K562 (cell line): ENCODE measurements around the gene SLC12A6. TPM values are rescaled to one million over a fixed set of nuclear protein-coding genes. Genes with fewer than 3 reads are reported as not detected.

Experiments used
- ARID2 ChIP-seq: fragments of 450-650 bp; IDR thresholded peaks from 2 replicates; pipeline ENCODE4 v1.6.1; 2017; ENCODE audit warnings: antibody characterized with exemption, mild to moderate bottlenecking
- BRD9 ChIP-seq: fragments of 450-650 bp; IDR thresholded peaks from 2 replicates; pipeline ENCODE4 v1.6.1; 2018; ENCODE audit warnings: low read depth; ENCODE audit not compliant: partially characterized antibody
- CTBP1 ChIP-seq: fragments of 450-650 bp; IDR thresholded peaks from 2 replicates; pipeline ENCODE4 v1.6.1; 2016; ENCODE audit warnings: borderline replicate concordance
- EP400 ChIP-seq: fragments of 450-650 bp; IDR thresholded peaks from 2 replicates; pipeline ENCODE4 v1.6.1; 2017; ENCODE audit warnings: antibody characterized with exemption, mild to moderate bottlenecking, moderate library complexity
- ESRRA ChIP-seq: fragments of 450-650 bp; IDR thresholded peaks from 2 replicates; pipeline ENCODE4 v1.6.1; 2014; ENCODE audit warnings: low read depth, mild to moderate bottlenecking, moderate library complexity, borderline replicate concordance
- EZH2 ChIP-seq: IDR thresholded peaks from 2 replicates; pipeline ENCODE4 v1.6.1; 2012; ENCODE audit warnings: low read depth, mild to moderate bottlenecking, inconsistent platforms, low read length, borderline replicate concordance
- HINFP ChIP-seq: fragments of 450-650 bp; conservative IDR thresholded peaks from 2 replicates; pipeline ENCODE4 v1.6.1; 2016; ENCODE audit warnings: missing genetic modification characterization, low read depth, mild to moderate bottlenecking, control low read depth, missing compliant biosample characterization
- MCM7 ChIP-seq, 2 experiments: fragments of 450-650 bp; IDR thresholded peaks; 2 replicates each; pipeline ENCODE4 v1.6.1; 2016 to 2018
- MED1 ChIP-seq: sonication (generic); formaldehyde crosslinking; IDR thresholded peaks from 2 replicates; pipeline ENCODE4 v1.8.1; 2023; ENCODE audit warnings: missing genetic modification reagents, borderline replicate concordance
- MTA2 ChIP-seq: fragments of 450-650 bp; IDR thresholded peaks from 2 replicates; pipeline ENCODE4 v1.6.1; 2016; ENCODE audit warnings: low read depth
- MTF1 ChIP-seq: fragments of 250-450 bp; sonication (Bioruptor Pico); IDR thresholded peaks from 2 replicates; pipeline ENCODE4 v1.9.0; 2021; ENCODE audit warnings: moderate library complexity, mild to moderate bottlenecking, inconsistent platforms, borderline replicate concordance
- RBM17 ChIP-seq: fragments of 200-400 bp; formaldehyde crosslinking; IDR thresholded peaks from 2 replicates; pipeline ENCODE4 v1.6.1; 2017; ENCODE audit warnings: low read depth, mild to moderate bottlenecking, low read length, borderline replicate concordance
- TGIF2 ChIP-seq: sonication (generic); formaldehyde crosslinking; IDR thresholded peaks from 2 replicates; pipeline ENCODE4 v1.8.1; 2022; ENCODE audit warnings: mild to moderate bottlenecking, missing genetic modification reagents, moderate library complexity
- ZBTB8A ChIP-seq: fragments of 450-650 bp; IDR thresholded peaks from 2 replicates; pipeline ENCODE4 v1.6.1; 2018; ENCODE audit warnings: mild to moderate bottlenecking, moderate library complexity; ENCODE audit not compliant: partially characterized antibody
- ZNF324 ChIP-seq: fragments of 250-450 bp; sonication (Bioruptor Pico); IDR thresholded peaks from 2 replicates; pipeline ENCODE4 v1.4.0; 2020; ENCODE audit warnings: mild to moderate bottlenecking
- ZSCAN29 ChIP-seq: fragments of 450-650 bp; IDR thresholded peaks from 2 replicates; pipeline ENCODE4 v1.6.1; 2017
- ZZZ3 ChIP-seq: fragments of 450-650 bp; IDR thresholded peaks from 2 replicates; pipeline ENCODE4 v1.6.1; 2016; ENCODE audit warnings: antibody characterized with exemption, mild to moderate bottlenecking, moderate library complexity
- polyA plus RNA-seq, 8 experiments: library from polyadenylated mRNA; depleted of rRNA in 4 of 8; stranded (reverse) in 5 of 8; unstranded in 3 of 8; fragments of >200 nt; fragmentation: Nextera tagmentation in 2 of 8; fragmentation: Illumina TruSeq in 1 of 8; extraction: Ambion mirVana in 2 of 8; extraction: Trizol in 1 of 8; gene quantifications; 2 replicates each; pipeline versions ENCODE4 v1.2.1 to v1.2.3, GENCODE V29; 2011 to 2014; ENCODE audit warnings: inconsistent platforms in 1 of 8, missing spikeins in 1 of 8
- total RNA-seq, 7 experiments: library from RNA; depleted of rRNA in 6 of 7; stranded (reverse); fragments of >200 nt in 6 of 7; fragmentation: Illumina TruSeq in 2 of 7; extraction: Trizol in 2 of 7; gene quantifications; 2 replicates each; pipeline versions ENCODE4 v1.2.1 to v1.2.3, GENCODE V29; 2011 to 2021; ENCODE audit warnings: low replicate concordance in 1 of 7
- TF ChIP-seq, protein P1 (sequence below): fragments of 450-650 bp; formaldehyde crosslinking; IDR thresholded peaks from 2 replicates; pipeline ENCODE4 v1.4.0; 2020; ENCODE audit warnings: mild to moderate bottlenecking, mixed read lengths
- TF ChIP-seq, protein P2 (sequence below): fragments of 450-650 bp; IDR thresholded peaks from 2 replicates; pipeline ENCODE4 v1.6.1; 2014; ENCODE audit warnings: low read depth, mild to moderate bottlenecking, moderate library complexity, borderline replicate concordance
- TF ChIP-seq, protein P3 (sequence below): fragments of 150-350 bp; conservative IDR thresholded peaks from 2 replicates; pipeline ENCODE4 v1.6.1; 2014; ENCODE audit warnings: low read length
- TF ChIP-seq, protein P4 (sequence below): IDR thresholded peaks from 2 replicates; pipeline ENCODE4 v1.6.1; 2014; ENCODE audit warnings: antibody characterized with exemption

Gene SLC12A6
- total and polyA plus RNA-seq, 9 of the 15 experiments (the other 6 are each of a cell fraction or from before 2014, with no cell fraction given), result 1.4 to 16.4 (median 6.7) TPM

DNA sequence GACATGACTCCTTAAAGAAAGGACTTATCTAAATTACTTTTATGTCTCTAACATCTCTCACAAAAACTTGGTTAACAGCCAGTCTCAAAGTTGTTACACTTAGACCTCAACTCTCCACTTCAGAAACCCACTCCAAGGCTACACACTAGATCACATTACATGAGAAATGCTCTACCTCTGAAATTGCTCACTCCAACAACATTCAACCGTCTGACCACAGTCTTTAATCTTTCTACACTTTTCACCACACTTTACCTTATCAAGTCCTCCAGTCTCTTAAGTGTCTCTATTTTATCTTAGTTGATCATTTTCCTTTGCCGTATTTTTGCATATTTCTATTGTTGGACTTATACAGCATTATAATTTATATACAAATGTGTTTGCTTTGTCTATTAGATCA is 5.8 kb downstream of the SLC12A6 start (continued):
- TF ChIP-seq, protein P1, sequence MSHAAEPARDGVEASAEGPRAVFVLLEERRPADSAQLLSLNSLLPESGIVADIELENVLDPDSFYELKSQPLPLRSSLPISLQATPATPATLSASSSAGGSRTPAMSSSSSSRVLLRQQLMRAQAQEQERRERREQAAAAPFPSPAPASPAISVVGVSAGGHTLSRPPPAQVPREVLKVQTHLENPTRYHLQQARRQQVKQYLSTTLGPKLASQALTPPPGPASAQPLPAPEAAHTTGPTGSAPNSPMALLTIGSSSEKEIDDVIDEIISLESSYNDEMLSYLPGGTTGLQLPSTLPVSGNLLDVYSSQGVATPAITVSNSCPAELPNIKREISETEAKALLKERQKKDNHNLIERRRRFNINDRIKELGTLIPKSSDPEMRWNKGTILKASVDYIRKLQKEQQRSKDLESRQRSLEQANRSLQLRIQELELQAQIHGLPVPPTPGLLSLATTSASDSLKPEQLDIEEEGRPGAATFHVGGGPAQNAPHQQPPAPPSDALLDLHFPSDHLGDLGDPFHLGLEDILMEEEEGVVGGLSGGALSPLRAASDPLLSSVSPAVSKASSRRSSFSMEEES (CRISPR knock-in tag), result no peak
- TF ChIP-seq EP400, result no peak
- TF ChIP-seq, protein P2, sequence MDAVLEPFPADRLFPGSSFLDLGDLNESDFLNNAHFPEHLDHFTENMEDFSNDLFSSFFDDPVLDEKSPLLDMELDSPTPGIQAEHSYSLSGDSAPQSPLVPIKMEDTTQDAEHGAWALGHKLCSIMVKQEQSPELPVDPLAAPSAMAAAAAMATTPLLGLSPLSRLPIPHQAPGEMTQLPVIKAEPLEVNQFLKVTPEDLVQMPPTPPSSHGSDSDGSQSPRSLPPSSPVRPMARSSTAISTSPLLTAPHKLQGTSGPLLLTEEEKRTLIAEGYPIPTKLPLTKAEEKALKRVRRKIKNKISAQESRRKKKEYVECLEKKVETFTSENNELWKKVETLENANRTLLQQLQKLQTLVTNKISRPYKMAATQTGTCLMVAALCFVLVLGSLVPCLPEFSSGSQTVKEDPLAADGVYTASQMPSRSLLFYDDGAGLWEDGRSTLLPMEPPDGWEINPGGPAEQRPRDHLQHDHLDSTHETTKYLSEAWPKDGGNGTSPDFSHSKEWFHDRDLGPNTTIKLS, result no peak
- TF ChIP-seq, protein P3, sequence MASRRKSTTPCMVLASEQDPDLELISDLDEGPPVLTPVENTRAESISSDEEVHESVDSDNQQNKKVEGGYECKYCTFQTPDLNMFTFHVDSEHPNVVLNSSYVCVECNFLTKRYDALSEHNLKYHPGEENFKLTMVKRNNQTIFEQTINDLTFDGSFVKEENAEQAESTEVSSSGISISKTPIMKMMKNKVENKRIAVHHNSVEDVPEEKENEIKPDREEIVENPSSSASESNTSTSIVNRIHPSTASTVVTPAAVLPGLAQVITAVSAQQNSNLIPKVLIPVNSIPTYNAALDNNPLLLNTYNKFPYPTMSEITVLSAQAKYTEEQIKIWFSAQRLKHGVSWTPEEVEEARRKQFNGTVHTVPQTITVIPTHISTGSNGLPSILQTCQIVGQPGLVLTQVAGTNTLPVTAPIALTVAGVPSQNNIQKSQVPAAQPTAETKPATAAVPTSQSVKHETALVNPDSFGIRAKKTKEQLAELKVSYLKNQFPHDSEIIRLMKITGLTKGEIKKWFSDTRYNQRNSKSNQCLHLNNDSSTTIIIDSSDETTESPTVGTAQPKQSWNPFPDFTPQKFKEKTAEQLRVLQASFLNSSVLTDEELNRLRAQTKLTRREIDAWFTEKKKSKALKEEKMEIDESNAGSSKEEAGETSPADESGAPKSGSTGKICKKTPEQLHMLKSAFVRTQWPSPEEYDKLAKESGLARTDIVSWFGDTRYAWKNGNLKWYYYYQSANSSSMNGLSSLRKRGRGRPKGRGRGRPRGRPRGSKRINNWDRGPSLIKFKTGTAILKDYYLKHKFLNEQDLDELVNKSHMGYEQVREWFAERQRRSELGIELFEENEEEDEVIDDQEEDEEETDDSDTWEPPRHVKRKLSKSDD, result no peak
- TF ChIP-seq CTBP1, result no peak
- TF ChIP-seq TGIF2, result no peak
- no peak for TF ChIP-seq ZSCAN29
- TF ChIP-seq MED1 (CRISPR knock-in tag), result no peak
- no peak for TF ChIP-seq ZZZ3
- TF ChIP-seq, protein P4, sequence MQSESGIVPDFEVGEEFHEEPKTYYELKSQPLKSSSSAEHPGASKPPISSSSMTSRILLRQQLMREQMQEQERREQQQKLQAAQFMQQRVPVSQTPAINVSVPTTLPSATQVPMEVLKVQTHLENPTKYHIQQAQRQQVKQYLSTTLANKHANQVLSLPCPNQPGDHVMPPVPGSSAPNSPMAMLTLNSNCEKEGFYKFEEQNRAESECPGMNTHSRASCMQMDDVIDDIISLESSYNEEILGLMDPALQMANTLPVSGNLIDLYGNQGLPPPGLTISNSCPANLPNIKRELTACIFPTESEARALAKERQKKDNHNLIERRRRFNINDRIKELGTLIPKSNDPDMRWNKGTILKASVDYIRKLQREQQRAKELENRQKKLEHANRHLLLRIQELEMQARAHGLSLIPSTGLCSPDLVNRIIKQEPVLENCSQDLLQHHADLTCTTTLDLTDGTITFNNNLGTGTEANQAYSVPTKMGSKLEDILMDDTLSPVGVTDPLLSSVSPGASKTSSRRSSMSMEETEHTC, result no peak
- no peak for TF ChIP-seq ARID2
- TF ChIP-seq ZNF324 (CRISPR knock-in tag), result no peak
- TF ChIP-seq MCM7 (IDR thresholded peaks at IDR 0.05), result no peak
- no peak for TF ChIP-seq BRD9
- no peak for TF ChIP-seq EZH2
- TF ChIP-seq RBM17, result no peak
- no peak for TF ChIP-seq HINFP (tag)
- TF ChIP-seq ESRRA, result peak; percentile 43; the same call in 1 of the 2 replicates
- no peak for TF ChIP-seq ZBTB8A
- no peak for TF ChIP-seq MTF1
- peak; percentile 58; the same call in 1 of the 2 replicates for TF ChIP-seq MTA2
